Activated CD8-positive, alpha-beta T cell treated with anti-CD3 and anti-CD28 coated beads for 36 hours (primary cell): ENCODE measurements around the gene PTPN1. TPM values are rescaled to one million over a fixed set of nuclear protein-coding genes. Genes with fewer than 3 reads are reported as not detected.

Source experiments
- ATAC-seq: fragments of 200-7000 bp; cut with Tn5 transposase; one replicate; pipeline ENCODE4 v1.10.0; 2021; ENCODE audit warnings: mild to moderate bottlenecking, moderate library complexity
- CTCF ChIA-PET: fragments of 350-600 bp; sonication (Branson Sonifier 250); formaldehyde crosslinking; loops from one replicate; lab custom pipeline; 2021; ENCODE audit warnings: antibody characterized with exemption; lab: Charles Lee
- POLR2A ChIA-PET: fragments of 350-600 bp; sonication (Branson Sonifier 250); formaldehyde crosslinking; loops from one replicate; lab custom pipeline; 2021; ENCODE audit warnings: antibody characterized with exemption; lab: Charles Lee
- DNase-seq: peaks from one replicate; pipeline ENCODE4 v3.0.0-alpha.2; 2020
- H3K27ac Mint-ChIP-seq: one replicate; pipeline ENCODE4 v1.8.0; 2021; ENCODE audit warnings: mild to moderate bottlenecking, mixed read lengths
- H3K27me3 Mint-ChIP-seq: one replicate; pipeline ENCODE4 v1.8.0; 2021; ENCODE audit warnings: mixed read lengths
- H3K36me3 Mint-ChIP-seq: one replicate; pipeline ENCODE4 v1.8.0; 2021; ENCODE audit warnings: low read depth, mixed read lengths
- H3K4me1 Mint-ChIP-seq: one replicate; pipeline ENCODE4 v1.8.0; 2021; ENCODE audit warnings: low read depth, mixed read lengths
- H3K4me3 Mint-ChIP-seq: one replicate; pipeline ENCODE4 v1.8.0; 2021; ENCODE audit warnings: mild to moderate bottlenecking, moderate library complexity, mixed read lengths
- H3K9me3 Mint-ChIP-seq: one replicate; pipeline ENCODE4 v1.8.0; 2021; ENCODE audit warnings: mixed read lengths
- CTCF ChIP-seq: fragments of 200-600 bp; IDR thresholded peaks from one replicate; pipeline ENCODE4 v1.8.0; 2022; ENCODE audit warnings: antibody characterized with exemption, mild to moderate bottlenecking
- intact Hi-C: fragments of 100-400 bp; cut with micrococcal nuclease; formaldehyde crosslinking; loops from one replicate; pipeline ENCODE4 v1.10.0; 2022
- total RNA-seq, 2 experiments: library from RNA; stranded (reverse); gene quantifications; one replicate each; pipeline ENCODE4 v1.2.3, GENCODE V29; 2021

Gene PTPN1
- total RNA-seq, 2 experiments from 2014 or later, result 65.1 to 66.6 TPM

DNA sequence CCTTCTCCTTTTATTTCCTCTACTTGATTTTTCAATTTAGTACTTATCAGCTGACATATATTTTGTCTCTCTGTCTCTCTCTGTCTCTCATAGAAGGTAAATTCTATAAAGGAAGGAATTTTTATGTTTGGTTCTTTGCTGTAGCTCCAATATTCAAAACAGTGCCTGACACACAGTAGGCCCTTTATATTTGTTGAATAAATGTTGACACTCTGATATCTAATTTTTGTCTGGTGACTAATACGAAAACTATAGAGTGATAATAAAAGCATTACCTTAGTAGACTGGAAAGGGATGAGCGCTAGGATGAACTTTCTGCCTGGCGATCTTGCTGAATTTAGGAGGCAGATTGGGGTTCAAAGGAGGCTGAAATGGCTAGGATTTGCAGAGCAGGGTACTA, 42.8 kb downstream of the PTPN1 start:
- no peaks in the 10 kb centered on the region for H3K27me3 Mint-ChIP-seq
- DNase-seq, result no peak
- no peak overlapping the region for H3K27ac Mint-ChIP-seq
- H3K4me1 Mint-ChIP-seq, result peaks cover 16% of the 10 kb centered on the region
- peaks cover 39% of the 10 kb centered on the region for H3K36me3 Mint-ChIP-seq
- no peak overlapping the region for H3K4me3 Mint-ChIP-seq
- no peaks in the 10 kb centered on the region for H3K9me3 Mint-ChIP-seq
- ChIA-PET CTCF (interaction anchor here (1.0 to 1.3 kb wide), 2 partner anchors 11 to 17 kb away, joined by 3 to 6 read pairs; no protein-coding TSS in a partner anchor), POLR2A (interaction anchor here (1.0 to 2.9 kb wide), 5 partner anchors 9 to 42 kb away, joined by 3 to 16 read pairs (median 3); partner anchors contain the start of gene PTPN1)
- TF ChIP-seq CTCF, result no peak
- intact Hi-C loops, result no loop called here
- ATAC-seq, result no peak

DNA sequence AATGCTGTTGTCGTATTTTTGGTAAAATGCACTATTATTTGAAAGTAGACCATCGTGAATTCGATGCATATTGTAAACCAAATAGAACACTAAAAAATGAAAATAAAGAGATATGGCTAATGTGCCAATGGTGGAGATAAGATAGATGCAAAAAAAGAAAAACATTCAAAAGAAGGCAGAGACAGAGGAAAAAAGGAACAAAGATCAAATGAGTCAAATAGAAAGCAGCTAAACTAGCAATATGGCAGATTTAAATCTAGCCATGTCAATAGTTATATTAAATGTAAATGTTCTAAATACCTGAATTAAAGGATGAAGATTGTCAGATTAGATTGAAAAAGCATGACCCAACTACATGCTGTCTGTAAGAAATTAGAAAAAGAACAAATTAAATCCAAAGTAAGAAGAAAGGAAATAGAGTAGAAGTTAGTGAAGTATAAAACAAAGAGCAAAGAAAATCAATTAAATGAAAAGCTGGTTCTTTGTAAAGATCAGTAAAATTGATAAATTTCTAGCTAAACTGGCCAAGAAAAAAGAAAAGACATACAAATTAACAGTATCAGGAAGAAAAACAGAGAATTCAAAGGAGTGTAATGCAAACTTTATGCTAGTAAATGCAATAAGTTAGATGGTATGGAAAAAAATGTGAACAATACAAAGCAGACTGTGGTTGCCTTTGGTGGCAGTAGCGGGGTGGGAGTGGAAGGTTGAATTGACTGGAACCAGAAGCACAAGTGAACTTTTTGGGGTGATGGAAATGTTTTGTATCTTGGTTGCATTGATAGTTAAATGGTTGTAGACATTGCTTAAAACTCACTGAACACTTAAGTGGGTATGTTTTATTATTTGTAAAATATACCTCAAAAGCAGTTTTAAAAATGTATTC, 44.8 kb downstream of the PTPN1 start:
- DNase-seq (peak; percentile 45), ATAC-seq (no peak)
- POLR2A ChIA-PET, result interaction anchor here (0.6 to 2.7 kb wide), 5 partner anchors 11 to 425 kb away, joined by 3 to 10 read pairs (median 4); no protein-coding TSS in a partner anchor
- CTCF ChIA-PET, result interaction anchor here (1.4 kb wide), 1 partner anchor 43 kb away, joined by 3 read pairs; no protein-coding TSS in a partner anchor
- TF ChIP-seq CTCF, result no peak
- Mint-ChIP-seq H3K9me3 (no peaks in the 10 kb centered on the region), H3K36me3 (peaks cover 30% of the 10 kb centered on the region), H3K27me3 (no peaks in the 10 kb centered on the region), H3K27ac (no peak overlapping the region), H3K4me3 (no peak overlapping the region), H3K4me1 (peaks cover 20% of the 10 kb centered on the region)
- intact Hi-C loops, result no loop called here

GRCh38 chr20:50555662-50556061, 45.5 kb downstream of the PTPN1 start:
- Mint-ChIP-seq H3K4me1 (peaks cover 26% of the 10 kb centered on the region), H3K4me3 (no peak overlapping the region), H3K9me3 (no peaks in the 10 kb centered on the region), H3K27ac (no peak overlapping the region), H3K27me3 (no peaks in the 10 kb centered on the region), H3K36me3 (peaks cover 26% of the 10 kb centered on the region)
- intact Hi-C loops, result no loop called here
- ChIA-PET POLR2A (interaction anchor here (0.6 to 2.7 kb wide), 4 partner anchors 10 to 425 kb away, joined by 3 to 10 read pairs (median 6); no protein-coding TSS in a partner anchor), CTCF (interaction anchor here (1.4 to 2.0 kb wide), 2 partner anchors 44 to 62 kb away, joined by 3 to 5 read pairs; no protein-coding TSS in a partner anchor)
- ATAC-seq (no peak), DNase-seq (no peak)
- TF ChIP-seq CTCF, result no peak

- DNase-seq (no peak), ATAC-seq (no peak)
- Mint-ChIP-seq H3K4me1 (peaks cover 46% of the 10 kb centered on the region), H3K36me3 (peaks cover 34% of the 10 kb centered on the region), H3K9me3 (no peaks in the 10 kb centered on the region), H3K27ac (no peak overlapping the region), H3K4me3 (no peak overlapping the region), H3K27me3 (no peaks in the 10 kb centered on the region)
- no peak for TF ChIP-seq CTCF
- CTCF ChIA-PET, result interaction anchor here (1.3 to 2.0 kb wide), 3 partner anchors 12 to 64 kb away, joined by 3 to 5 read pairs (median 5); no protein-coding TSS in a partner anchor
- POLR2A ChIA-PET, result interaction anchor here (2.7 kb wide), 1 partner anchor 8 kb away, joined by 9 read pairs; no protein-coding TSS in a partner anchor
- intact Hi-C loops, result no loop called here
Measured at GRCh38 chr20:50557549-50558134, 47.5 kb downstream of the PTPN1 start.
